ENCODE results near the gene ZNF597.
A peak's percentile ranks its signal among the peaks of the same experiment; 100 is the strongest.

Gene ZNF597

DNA sequence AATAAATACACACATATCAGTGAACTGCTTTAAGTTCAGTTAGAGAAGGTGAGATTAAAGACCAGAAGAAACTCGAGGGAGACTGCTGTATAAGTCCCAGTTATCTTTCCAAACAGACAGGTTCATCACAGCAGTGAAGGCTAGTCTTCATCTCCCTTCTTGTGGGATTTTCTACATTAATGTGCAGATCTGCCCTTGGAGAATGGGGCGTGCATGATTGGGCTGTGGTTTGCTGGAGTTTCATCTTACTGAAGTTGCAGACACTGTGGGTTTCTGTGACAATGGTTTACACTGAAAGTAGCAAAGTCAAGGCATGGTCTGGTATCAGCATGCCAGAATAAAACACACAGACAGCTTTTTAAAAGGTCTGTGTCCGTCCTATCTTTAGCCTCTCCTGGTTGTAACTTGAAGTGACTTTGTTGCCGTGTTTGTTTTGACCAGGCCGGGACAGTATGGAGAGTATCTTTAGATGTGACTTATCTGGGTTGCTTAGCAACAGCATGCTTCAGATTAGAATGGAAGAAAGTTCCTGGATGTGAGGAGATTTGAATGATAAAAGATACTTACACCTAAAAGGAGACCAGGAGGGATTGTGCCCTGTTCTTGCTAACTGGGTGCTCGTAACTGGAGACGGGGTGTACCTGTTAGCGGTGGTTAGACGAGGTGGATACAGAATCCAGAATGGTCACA is 16.2 kb upstream of the ZNF597 start:
- DNase-seq (ENCODE audit: low read depth): no peak

GRCh38 chr16:3458852-3459361 is 15.6 kb upstream of the ZNF597 start:
- TF ChIP-seq MYC (IDR thresholded peaks at IDR 0.05; ENCODE audit: low read depth, low read length): no peak
- no peak for TF ChIP-seq POLR2A (IDR thresholded peaks at IDR 0.05; ENCODE audit: extremely low read depth, insufficient read length)
- TF ChIP-seq MAX (IDR thresholded peaks at IDR 0.05; ENCODE audit: low read depth, low read length): no peak
- no peak for TF ChIP-seq CTCF (IDR thresholded peaks at IDR 0.05; ENCODE audit: low read depth, low read length)
- H3K4me3 ChIP-seq (ENCODE audit: low read depth, low read length): peak overlapping the region; percentile 81
- no peak for DNase-seq (ENCODE audit: low read depth)

More for the DNA sequence above, 16.2 kb upstream of the ZNF597 start:
- no peak for TF ChIP-seq MAX (IDR thresholded peaks at IDR 0.05; ENCODE audit: low read depth, low read length)
- no peak for TF ChIP-seq CTCF (IDR thresholded peaks at IDR 0.05; ENCODE audit: low read depth, low read length)
- no peak for TF ChIP-seq POLR2A (IDR thresholded peaks at IDR 0.05; ENCODE audit: extremely low read depth, insufficient read length)
- no peak for TF ChIP-seq MYC (IDR thresholded peaks at IDR 0.05; ENCODE audit: low read depth, low read length)
- peak overlapping the region; percentile 81 for H3K4me3 ChIP-seq (ENCODE audit: low read depth, low read length)

GRCh38 chr16:3458278-3458851 is 15.1 kb upstream of the ZNF597 start:
- TF ChIP-seq CTCF (IDR thresholded peaks at IDR 0.05; ENCODE audit: low read depth, low read length): no peak
- TF ChIP-seq MYC (IDR thresholded peaks at IDR 0.05; ENCODE audit: low read depth, low read length): no peak
- TF ChIP-seq MAX (IDR thresholded peaks at IDR 0.05; ENCODE audit: low read depth, low read length): no peak
- no peak for TF ChIP-seq POLR2A (IDR thresholded peaks at IDR 0.05; ENCODE audit: extremely low read depth, insufficient read length)
- H3K4me3 ChIP-seq (ENCODE audit: low read depth, low read length): peak overlapping the region; percentile 81
- DNase-seq (ENCODE audit: low read depth): peak; percentile 41

GRCh38 chr16:3457434-3458252 is 14.3 kb upstream of the ZNF597 start:
- peak overlapping the region; percentile 68 for H3K4me3 ChIP-seq (ENCODE audit: low read depth, low read length)
- TF ChIP-seq MAX (IDR thresholded peaks at IDR 0.05; ENCODE audit: low read depth, low read length) (peak; percentile 84), CTCF (IDR thresholded peaks at IDR 0.05; ENCODE audit: low read depth, low read length) (no peak), MYC (IDR thresholded peaks at IDR 0.05; ENCODE audit: low read depth, low read length) (peak; percentile 84), POLR2A (IDR thresholded peaks at IDR 0.05; ENCODE audit: extremely low read depth, insufficient read length) (peak; percentile 72)
- peak; percentile 94 for DNase-seq (ENCODE audit: low read depth)

DNA sequence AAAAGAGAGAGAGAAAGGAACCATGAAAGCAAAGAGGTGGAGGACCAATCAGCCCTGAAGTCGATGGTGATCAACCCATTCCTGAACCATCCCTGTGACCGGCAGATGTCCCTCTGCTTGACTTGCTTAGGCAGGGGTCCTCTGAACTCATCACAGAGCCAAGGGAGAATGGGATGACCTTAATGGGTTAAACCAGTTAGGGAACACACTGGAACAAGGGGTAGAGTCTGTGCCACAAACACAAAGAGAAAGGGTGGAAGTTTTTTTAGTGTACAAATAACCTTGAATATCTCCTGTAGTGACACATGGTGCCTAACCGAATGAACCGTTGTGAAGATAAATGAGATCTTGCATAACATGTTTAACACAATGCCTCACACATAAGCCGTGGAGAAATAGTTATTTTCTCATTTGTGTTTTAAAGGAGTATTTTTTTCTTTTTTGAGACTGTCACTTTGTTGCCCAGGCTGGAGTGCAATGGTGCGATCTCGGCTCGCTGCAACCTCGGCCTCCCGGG is 11.4 kb upstream of the ZNF597 start:
- TF ChIP-seq MYC (IDR thresholded peaks at IDR 0.05; ENCODE audit: low read depth, low read length): no peak
- no peak for TF ChIP-seq POLR2A (IDR thresholded peaks at IDR 0.05; ENCODE audit: extremely low read depth, insufficient read length)
- no peak for TF ChIP-seq MAX (IDR thresholded peaks at IDR 0.05; ENCODE audit: low read depth, low read length)
- no peak for TF ChIP-seq CTCF (IDR thresholded peaks at IDR 0.05; ENCODE audit: low read depth, low read length)
- H3K4me3 ChIP-seq (ENCODE audit: low read depth, low read length): no peak overlapping the region
- DNase-seq (ENCODE audit: low read depth): no peak
